Measurements from ENCODE around the gene GADD45B. TPM values are rescaled to one million over a fixed set of nuclear protein-coding genes. Genes with fewer than 3 reads are reported as not detected.

GADD45B gene
- total and polyA plus RNA-seq, 10 of the 15 experiments (the other 5 are each of a cell fraction or from before 2014, with no cell fraction given): 2.4 to 180 (median 91.1) TPM

- TF ChIP-seq HSF1 (IDR thresholded peaks at IDR 0.05; ENCODE audit: low read depth, low read length): peak; percentile 89
- no peak for TF ChIP-seq SIX5 (IDR thresholded peaks at IDR 0.05; ENCODE audit: low read depth, low read length, severe bottlenecking)
- no peak for TF ChIP-seq SMARCA5 (IDR thresholded peaks at IDR 0.05)
- TF ChIP-seq RAD51 (IDR thresholded peaks at IDR 0.05): peak; percentile 39; the same call in 1 of the 2 replicates
- peak; percentile 68; the same call in 1 of the 2 replicates for TF ChIP-seq RFX5 (IDR thresholded peaks at IDR 0.05; ENCODE audit: low read depth, low read length)
- TF ChIP-seq ZNF592 (IDR thresholded peaks at IDR 0.05): no peak
- 0 out of 2 replicates have a peak, but pooled peaks have one; percentile 48 for TF ChIP-seq MEF2A (IDR thresholded peaks at IDR 0.05; ENCODE audit: insufficient read depth, low read depth, low read length)
- TF ChIP-seq SUZ12 (IDR thresholded peaks at IDR 0.05; ENCODE audit: unreplicated experiment): no peak
- peak; percentile 90; the same call in 1 of the 2 replicates for TF ChIP-seq CHD1 (IDR thresholded peaks at IDR 0.05; ENCODE audit: low read depth, low read length)
- TF ChIP-seq EP300 (IDR thresholded peaks at IDR 0.05; ENCODE audit: borderline replicate concordance in 1 of 2, control insufficient read depth in 1 of 2, low read depth in 2 of 2, low read length in 2 of 2): peak in 1 of 2 experiments; percentile 17; a peak in 1 of 4 replicates
- TF ChIP-seq MYC (IDR thresholded peaks at IDR 0.05; ENCODE audit: insufficient read depth, insufficient read length, insufficient replicate concordance, low read length, severe bottlenecking): no peak
- 0 out of 2 replicates have a peak, but pooled peaks have one; percentile 26 for TF ChIP-seq SMC3 (IDR thresholded peaks at IDR 0.05; ENCODE audit: borderline replicate concordance, low read length)
- peak in 1 of 2 experiments; percentile 100; a peak in 2 of 3 replicates for TF ChIP-seq EGR1 (IDR thresholded peaks at IDR 0.05; ENCODE audit: borderline replicate concordance in 1 of 2, low read depth in 2 of 2, low read length in 2 of 2)
- TF ChIP-seq ATF2 (IDR thresholded peaks at IDR 0.05; ENCODE audit: low read length): peak; percentile 66; the same call in 1 of the 2 replicates
- peak; percentile 55 for TF ChIP-seq CREB1 (IDR thresholded peaks at IDR 0.05; ENCODE audit: low read depth)
- TF ChIP-seq KLF5 (IDR thresholded peaks at IDR 0.05; ENCODE audit: partially characterized antibody): peak; percentile 57
- peak; percentile 69; the same call in 1 of the 2 replicates for TF ChIP-seq NFYB (IDR thresholded peaks at IDR 0.05; ENCODE audit: insufficient read depth, low read depth, low read length)
- 0 out of 2 replicates have a peak, but pooled peaks have one; percentile 96 for TF ChIP-seq CHD4 (IDR thresholded peaks at IDR 0.05)
- no peak; the same call in 1 of the 2 replicates for TF ChIP-seq FOXM1 (IDR thresholded peaks at IDR 0.05; ENCODE audit: low read depth, low read length)
- no peak for TF ChIP-seq SREBF2 (IDR thresholded peaks at IDR 0.05; ENCODE audit: low read length)
- peak; percentile 100 for TF ChIP-seq POLR2A (IDR thresholded peaks at IDR 0.05; ENCODE audit: low read depth, low read length)
Observed at GRCh38 chr19:2475702-2476450, at the start of gene GADD45B (continued).
